GM15510 (cell line): ENCODE data around the gene YAP1.

ENCODE experiments used
- POLR2A ChIP-seq: IDR thresholded peaks from 3 replicates; pipeline ENCODE4 v1.6.1; 2011; ENCODE audit warnings: borderline replicate concordance; ENCODE audit not compliant: insufficient read length; ENCODE audit errors: extremely low read depth

The YAP1 gene

GRCh38 chr11:102196816-102197215, 86.6 kb downstream of the YAP1 start:
- no peak for TF ChIP-seq POLR2A

DNA sequence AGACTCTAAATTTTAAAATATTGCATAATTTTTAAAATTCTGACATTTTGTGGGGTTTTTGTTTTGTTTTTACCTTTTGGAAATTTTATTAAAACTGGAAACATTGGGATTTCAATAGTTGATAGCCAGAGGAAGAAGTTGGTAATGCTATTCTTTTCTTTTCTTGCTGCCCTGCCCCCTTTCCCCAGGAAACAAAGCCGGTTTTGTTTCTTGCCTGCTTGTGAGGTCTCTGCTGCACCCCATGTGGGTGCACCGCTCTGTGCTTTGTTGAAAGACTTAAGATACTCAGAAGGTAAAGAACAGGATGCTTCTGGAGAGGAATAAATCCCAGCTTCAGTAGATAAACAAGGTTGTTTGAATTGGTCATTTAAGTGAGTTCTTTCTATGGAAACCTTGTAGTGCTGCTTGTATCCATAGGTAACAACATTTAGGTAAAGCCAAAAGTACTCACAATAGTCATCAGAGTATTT, 87.5 kb downstream of the YAP1 start:
- TF ChIP-seq POLR2A: no peak

DNA sequence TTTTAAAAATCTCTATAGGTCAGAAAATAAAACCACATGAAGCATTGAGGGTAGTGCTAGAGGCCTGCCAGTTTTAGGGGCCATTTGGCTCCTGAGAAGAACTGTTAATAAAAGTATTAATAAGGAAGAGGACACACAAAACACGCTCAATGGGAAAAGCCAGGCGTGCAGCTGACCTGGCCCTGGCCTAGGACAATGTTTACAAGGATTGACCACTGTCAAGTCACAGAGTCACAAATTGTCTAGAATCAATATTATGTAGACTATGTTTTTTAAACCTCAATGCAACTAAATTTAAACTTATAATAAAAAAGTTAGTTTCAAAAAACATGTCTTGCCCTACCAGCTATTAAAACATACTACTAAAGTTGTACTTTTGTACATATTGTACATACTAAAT, 89.4 kb downstream of the YAP1 start:
- no peak for TF ChIP-seq POLR2A

- no peak for TF ChIP-seq POLR2A
Measured at GRCh38 chr11:102201776-102202175, 91.5 kb downstream of the YAP1 start.

- TF ChIP-seq POLR2A: no peak
Measured at GRCh38 chr11:102202972-102203371, 92.7 kb downstream of the YAP1 start.

- no peak for TF ChIP-seq POLR2A
Measured at GRCh38 chr11:102204174-102204573, 93.9 kb downstream of the YAP1 start.

DNA sequence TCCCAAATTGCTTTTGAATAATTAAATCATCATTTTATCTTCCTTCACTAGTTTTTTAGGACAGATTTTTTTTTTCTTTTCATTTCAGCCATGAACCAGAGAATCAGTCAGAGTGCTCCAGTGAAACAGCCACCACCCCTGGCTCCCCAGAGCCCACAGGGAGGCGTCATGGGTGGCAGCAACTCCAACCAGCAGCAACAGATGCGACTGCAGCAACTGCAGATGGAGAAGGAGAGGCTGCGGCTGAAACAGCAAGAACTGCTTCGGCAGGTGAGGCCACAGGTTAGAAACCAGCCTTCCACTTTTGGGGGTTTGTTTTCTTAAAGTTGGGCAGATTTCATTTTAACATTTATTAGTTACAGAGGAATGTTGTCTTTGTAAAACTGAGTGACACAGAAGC, 95.6 kb downstream of the YAP1 start:
- TF ChIP-seq POLR2A: no peak

- no peak for TF ChIP-seq POLR2A
Measured at GRCh38 chr11:102208835-102209234, 98.6 kb downstream of the YAP1 start.

DNA sequence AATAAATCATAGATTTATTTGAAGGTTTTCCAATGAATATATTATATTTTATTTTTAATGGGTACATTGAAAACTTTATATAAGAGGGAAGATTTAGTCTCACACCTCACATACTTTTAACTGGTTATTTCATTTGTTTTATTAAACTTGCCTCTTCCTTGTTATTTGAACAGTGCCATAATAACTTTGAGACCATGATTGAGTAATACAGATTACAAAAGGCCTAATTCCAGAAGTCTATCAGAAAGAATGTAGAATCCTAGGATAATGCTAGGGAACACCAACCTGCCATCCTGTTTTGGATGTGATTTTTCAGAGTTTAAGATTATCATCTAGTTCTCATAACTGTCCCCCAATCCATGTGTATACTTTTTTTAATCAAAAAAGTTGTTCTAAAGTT, 104.4 kb downstream of the YAP1 start:
- no peak for TF ChIP-seq POLR2A

GRCh38 chr11:102216433-102217075, 106.3 kb downstream of the YAP1 start:
- TF ChIP-seq POLR2A: no peak

GRCh38 chr11:102220728-102221467, 110.7 kb downstream of the YAP1 start:
- no peak for TF ChIP-seq POLR2A

GRCh38 chr11:102223859-102224258, 113.6 kb downstream of the YAP1 start:
- TF ChIP-seq POLR2A: no peak

GRCh38 chr11:102225689-102226568, 115.7 kb downstream of the YAP1 start:
- no peak for TF ChIP-seq POLR2A

GRCh38 chr11:102226702-102227490, 116.6 kb downstream of the YAP1 start:
- no peak for TF ChIP-seq POLR2A
